HCT116 (cell line): ENCODE results near the gene IL17C. TPM values are rescaled to one million over a fixed set of nuclear protein-coding genes. Genes with fewer than 3 reads are reported as not detected.
A peak's percentile ranks its signal among the peaks of the same experiment; 100 is the strongest.

ENCODE experiments used
- ATAC-seq: fragments of 200-7000 bp; cut with Tn5 transposase; 2 replicates; pipeline ENCODE4 v1.9.1; 2020; ENCODE audit warnings: mild to moderate bottlenecking, moderate library complexity
- BruUV-seq: library from RNA; stranded (reverse); fragments of 400-500 nt; replicated peaks from 2 replicates; lab custom pipeline; 2021; lab: Mats Ljungman, UMichigan
- CTCF ChIA-PET: fragments of 300-600 bp; sonication (Branson Sonifier 250); formaldehyde crosslinking; loops from one replicate; lab custom pipeline; 2021; ENCODE audit warnings: antibody characterized with exemption; lab: Charles Lee
- POLR2A ChIA-PET: fragments of 300-600, 350-600 bp; sonication (Branson Sonifier 250); formaldehyde crosslinking; loops from one replicate; lab custom pipeline; 2021; ENCODE audit warnings: antibody characterized with exemption; lab: Charles Lee
- RAD21 ChIA-PET, 2 experiments: fragments of 300-600 bp; sonication (Branson Sonifier 250); formaldehyde crosslinking; loops; one replicate each; lab custom pipeline; 2023; ENCODE audit warnings: low total read pairs in 2 of 2; ENCODE audit not compliant: uncharacterized antibody in 2 of 2, unreplicated experiment in 2 of 2, low non-redundant PET in 1 of 2; lab: Charles Lee
- DNase-seq: peaks from one replicate; pipeline ENCODE4 v3.0.0-alpha.2; 2010; ENCODE audit warnings: low read depth, low spot score
- H2AFZ ChIP-seq: fragments of 200-600 bp; shearing (Covaris generic), sonication (generic); 2 replicates; pipeline ENCODE4 v1.6.1; 2017; ENCODE audit warnings: low read depth, mixed run types, mixed read lengths, antibody characterized with exemption, low read length; ENCODE audit not compliant: poor library complexity, severe bottlenecking
- H3K27ac ChIP-seq: 2 replicates; pipeline ENCODE4 v1.5.1; 2012; ENCODE audit warnings: low read depth, low read length
- H3K27me3 ChIP-seq: fragments of 200-600 bp; sonication (generic); 2 replicates; pipeline ENCODE4 v1.6.1; 2016; ENCODE audit warnings: mixed run types, low read length, mixed read lengths; ENCODE audit not compliant: insufficient read depth
- H3K36me3 ChIP-seq, 2 experiments: fragments of 200-500 bp in 1 of 2; fragments of 200-600 bp in 1 of 2; sonication (Bioruptor generic) in 1 of 2; sonication (generic) in 1 of 2; 2 replicates each; pipeline versions ENCODE4 v1.5.1 to v1.6.1; 2014 to 2016; ENCODE audit warnings: low read length in 2 of 2, inconsistent platforms in 1 of 2, mixed read lengths in 1 of 2, mixed run types in 1 of 2; ENCODE audit not compliant: insufficient read depth in 2 of 2, control insufficient read depth in 1 of 2
- H3K4me1 ChIP-seq, 2 experiments: fragments of 200-600 bp in 1 of 2; sonication (generic) in 1 of 2; 2 replicates each; pipeline versions ENCODE4 v1.5.1 to v1.6.1; 2012 to 2017; ENCODE audit warnings: low read length in 2 of 2, inconsistent platforms in 1 of 2, mild to moderate bottlenecking in 1 of 2, mixed read lengths in 1 of 2, mixed run types in 1 of 2, moderate library complexity in 1 of 2; ENCODE audit not compliant: insufficient read depth in 2 of 2, control insufficient read depth in 1 of 2
- H3K4me2 ChIP-seq: fragments of 200-600 bp; sonication (generic); 2 replicates; pipeline ENCODE4 v1.6.1; 2017; ENCODE audit warnings: mixed run types, low read length, mixed read lengths
- H3K4me3 ChIP-seq, 2 experiments: fragments of 200-600 bp in 1 of 2; sonication (generic) in 1 of 2; replicated peaks in 1 of 2; 2 replicates each; pipeline ENCODE4 v1.5.1; 2011 to 2016; ENCODE audit warnings: low read length in 2 of 2, control low read depth in 1 of 2, low read depth in 1 of 2, mild to moderate bottlenecking in 1 of 2, mixed read lengths in 1 of 2, mixed run types in 1 of 2
- H3K79me2 ChIP-seq: fragments of 200-600 bp; sonication (generic); 2 replicates; pipeline ENCODE4 v1.6.1; 2017; ENCODE audit warnings: mild to moderate bottlenecking, mixed run types, low read length, moderate library complexity, mixed read lengths; ENCODE audit not compliant: insufficient read depth
- H3K9ac ChIP-seq: fragments of 200-600 bp; sonication (generic); 2 replicates; pipeline ENCODE4 v1.6.1; 2016; ENCODE audit warnings: low read length, mixed read lengths
- H3K9me2 ChIP-seq: fragments of 200-600 bp; sonication (generic), shearing (Covaris generic); 2 replicates; pipeline ENCODE4 v1.6.1; 2017; ENCODE audit warnings: mixed run types, mild to moderate bottlenecking, moderate library complexity; ENCODE audit not compliant: insufficient read depth
- H3K9me3 ChIP-seq, 2 experiments: fragments of 200-500 bp in 1 of 2; fragments of 200-600 bp in 1 of 2; sonication (Bioruptor generic) in 1 of 2; sonication (generic) in 1 of 2; 2 replicates each; pipeline ENCODE4 v1.6.1; 2014 to 2017; ENCODE audit warnings: low read length in 2 of 2, mixed read lengths in 2 of 2, inconsistent platforms in 1 of 2, low read depth in 1 of 2, mild to moderate bottlenecking in 1 of 2, mixed run types in 1 of 2, moderate library complexity in 1 of 2; ENCODE audit not compliant: control insufficient read depth in 1 of 2, insufficient read depth in 1 of 2
- H4K20me1 ChIP-seq: fragments of 200-600 bp; sonication (generic), shearing (Covaris generic); 2 replicates; pipeline ENCODE4 v1.6.1; 2017; ENCODE audit warnings: mixed run types, mild to moderate bottlenecking, moderate library complexity; ENCODE audit not compliant: insufficient read depth
- CBX3 ChIP-seq: IDR thresholded peaks from 2 replicates; pipeline ENCODE4 v1.6.1; 2012; ENCODE audit warnings: low read depth
- FOSL1 ChIP-seq: IDR thresholded peaks from 2 replicates; pipeline ENCODE4 v1.6.1; 2012; ENCODE audit warnings: low read depth
- POLR2A ChIP-seq: IDR thresholded peaks from 2 replicates; pipeline ENCODE4 v1.7.0; 2011; ENCODE audit warnings: borderline replicate concordance; ENCODE audit not compliant: insufficient read depth, insufficient read length; ENCODE audit errors: extremely low read depth
- POLR2AphosphoS5 ChIP-seq: IDR thresholded peaks from 2 replicates; pipeline ENCODE4 v1.6.1; 2011; ENCODE audit warnings: mild to moderate bottlenecking, low read depth, low read length, moderate library complexity
- intact Hi-C: fragments of 100-400 bp; cut with micrococcal nuclease; formaldehyde crosslinking; loops from 2 replicates; pipeline ENCODE4 v1.10.0; 2022
- total RNA-seq: library from RNA; stranded (reverse); gene quantifications from one replicate; pipeline ENCODE4 v1.2.1, GENCODE V29; 2021; ENCODE audit not compliant: unreplicated experiment
- TF ChIP-seq, protein P1 (sequence below): IDR thresholded peaks from 2 replicates; pipeline ENCODE4 v1.6.1; 2011; ENCODE audit warnings: mild to moderate bottlenecking, low read length, moderate library complexity; ENCODE audit not compliant: insufficient replicate concordance; ENCODE audit errors: extremely low read depth
- TF ChIP-seq, protein P2 (sequence below), 3 experiments: fragments of 200-600 bp in 1 of 3; sonication (generic) in 1 of 3; IDR thresholded peaks in 2 of 3; conservative IDR thresholded peaks in 1 of 3; 2 replicates each; pipeline ENCODE4 v1.5.1; 2012 to 2017; ENCODE audit warnings: low read depth in 2 of 3, low read length in 2 of 3, antibody characterized with exemption in 1 of 3, borderline replicate concordance in 1 of 3, control low read depth in 1 of 3, mild to moderate bottlenecking in 1 of 3, mixed read lengths in 1 of 3, mixed run types in 1 of 3, moderate library complexity in 1 of 3; ENCODE audit not compliant: insufficient read depth in 1 of 3
- TF ChIP-seq, protein P3 (sequence below): IDR thresholded peaks from 2 replicates; pipeline ENCODE4 v1.6.1; 2012

Gene IL17C
- total RNA-seq, 1 experiment from 2014 or later: not detected

DNA sequence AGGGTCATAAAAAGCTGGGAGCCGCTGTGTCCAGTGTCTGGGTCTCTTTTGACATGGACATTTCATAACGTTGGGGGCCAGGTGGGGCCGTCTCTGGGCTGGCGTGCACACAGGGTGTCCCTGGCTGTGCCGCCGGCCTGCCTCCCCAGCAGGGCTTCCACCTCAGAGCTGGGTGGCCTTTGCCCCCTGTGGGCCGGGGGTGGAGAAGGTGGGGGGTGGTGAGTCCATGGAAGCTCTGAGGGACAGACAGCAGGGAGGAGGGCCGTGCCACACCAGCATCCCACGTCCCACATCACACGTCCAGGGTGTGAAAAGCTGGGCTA lies 48.8 kb downstream of the IL17C start (continued):
- TF ChIP-seq POLR2AphosphoS5 (no peak), POLR2A (no peak), FOSL1 (no peak)

DNA sequence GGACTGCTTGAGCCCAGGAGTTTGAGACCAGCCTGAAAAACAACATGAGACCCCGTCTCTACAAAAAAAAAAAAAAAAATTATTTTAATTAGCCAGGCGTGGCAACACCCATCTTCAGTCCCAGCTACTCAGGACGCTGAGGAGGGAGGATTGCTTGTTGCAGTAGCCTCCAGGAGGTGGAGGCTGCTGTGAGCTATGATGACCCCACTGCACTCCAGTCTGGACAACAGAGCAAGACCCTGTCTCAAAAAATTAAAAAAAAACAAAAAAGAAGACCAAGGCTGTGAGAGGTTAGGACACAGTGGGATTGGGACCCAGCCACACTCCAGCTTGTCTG lies 49.3 kb downstream of the IL17C start:
- H3K9me2 ChIP-seq: no peaks in the 10 kb centered on the region
- no peak overlapping the region for H3K4me3 ChIP-seq
- peak overlapping the region; percentile 46 for H3K4me2 ChIP-seq
- H4K20me1 ChIP-seq: no peaks in the 10 kb centered on the region
- DNase-seq (no peak), ATAC-seq (no peak)
- H3K4me1 ChIP-seq: peaks cover 25 to 38% of the 10 kb centered on the region in 2 experiments
- RAD21 ChIA-PET: no interaction called here
- POLR2A ChIA-PET: no interaction called here
- no peaks in the 10 kb centered on the region for H3K36me3 ChIP-seq
- intact Hi-C loops: no loop called here
- H3K27me3 ChIP-seq: no peaks in the 10 kb centered on the region
- CTCF ChIA-PET: interaction anchor here (0.6 to 1.6 kb wide), 3 partner anchors 15 to 98 kb away, joined by 3 to 5 read pairs (median 3); no protein-coding TSS in a partner anchor
- H2AFZ ChIP-seq: no peak overlapping the region
- H3K9ac ChIP-seq: no peak overlapping the region
- no peak for TF ChIP-seq CBX3
- TF ChIP-seq, protein P1, sequence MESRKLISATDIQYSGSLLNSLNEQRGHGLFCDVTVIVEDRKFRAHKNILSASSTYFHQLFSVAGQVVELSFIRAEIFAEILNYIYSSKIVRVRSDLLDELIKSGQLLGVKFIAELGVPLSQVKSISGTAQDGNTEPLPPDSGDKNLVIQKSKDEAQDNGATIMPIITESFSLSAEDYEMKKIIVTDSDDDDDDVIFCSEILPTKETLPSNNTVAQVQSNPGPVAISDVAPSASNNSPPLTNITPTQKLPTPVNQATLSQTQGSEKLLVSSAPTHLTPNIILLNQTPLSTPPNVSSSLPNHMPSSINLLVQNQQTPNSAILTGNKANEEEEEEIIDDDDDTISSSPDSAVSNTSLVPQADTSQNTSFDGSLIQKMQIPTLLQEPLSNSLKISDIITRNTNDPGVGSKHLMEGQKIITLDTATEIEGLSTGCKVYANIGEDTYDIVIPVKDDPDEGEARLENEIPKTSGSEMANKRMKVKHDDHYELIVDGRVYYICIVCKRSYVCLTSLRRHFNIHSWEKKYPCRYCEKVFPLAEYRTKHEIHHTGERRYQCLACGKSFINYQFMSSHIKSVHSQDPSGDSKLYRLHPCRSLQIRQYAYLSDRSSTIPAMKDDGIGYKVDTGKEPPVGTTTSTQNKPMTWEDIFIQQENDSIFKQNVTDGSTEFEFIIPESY: no peak
- TF ChIP-seq, protein P2, sequence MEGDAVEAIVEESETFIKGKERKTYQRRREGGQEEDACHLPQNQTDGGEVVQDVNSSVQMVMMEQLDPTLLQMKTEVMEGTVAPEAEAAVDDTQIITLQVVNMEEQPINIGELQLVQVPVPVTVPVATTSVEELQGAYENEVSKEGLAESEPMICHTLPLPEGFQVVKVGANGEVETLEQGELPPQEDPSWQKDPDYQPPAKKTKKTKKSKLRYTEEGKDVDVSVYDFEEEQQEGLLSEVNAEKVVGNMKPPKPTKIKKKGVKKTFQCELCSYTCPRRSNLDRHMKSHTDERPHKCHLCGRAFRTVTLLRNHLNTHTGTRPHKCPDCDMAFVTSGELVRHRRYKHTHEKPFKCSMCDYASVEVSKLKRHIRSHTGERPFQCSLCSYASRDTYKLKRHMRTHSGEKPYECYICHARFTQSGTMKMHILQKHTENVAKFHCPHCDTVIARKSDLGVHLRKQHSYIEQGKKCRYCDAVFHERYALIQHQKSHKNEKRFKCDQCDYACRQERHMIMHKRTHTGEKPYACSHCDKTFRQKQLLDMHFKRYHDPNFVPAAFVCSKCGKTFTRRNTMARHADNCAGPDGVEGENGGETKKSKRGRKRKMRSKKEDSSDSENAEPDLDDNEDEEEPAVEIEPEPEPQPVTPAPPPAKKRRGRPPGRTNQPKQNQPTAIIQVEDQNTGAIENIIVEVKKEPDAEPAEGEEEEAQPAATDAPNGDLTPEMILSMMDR (IDR thresholded peaks at IDR 0.05 in 2 of 3, conservative IDR thresholded peaks at IDR 0.05 in 1 of 3; ENCODE audit: borderline replicate concordance in 1 of 3, insufficient read depth in 1 of 3, low read depth in 2 of 3, low read length in 2 of 3): no peak
- TF ChIP-seq, protein P3, sequence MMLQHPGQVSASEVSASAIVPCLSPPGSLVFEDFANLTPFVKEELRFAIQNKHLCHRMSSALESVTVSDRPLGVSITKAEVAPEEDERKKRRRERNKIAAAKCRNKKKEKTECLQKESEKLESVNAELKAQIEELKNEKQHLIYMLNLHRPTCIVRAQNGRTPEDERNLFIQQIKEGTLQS: no peak
- H3K79me2 ChIP-seq: no peaks in the 10 kb centered on the region
- H3K9me3 ChIP-seq: no peaks in the 10 kb centered on the region
- no TSS peak for BruUV-seq
- H3K27ac ChIP-seq: no peak overlapping the region
